OCI-LY1 (cell line): ENCODE measurements around the gene PACRG.

Experiments
- H2AFZ ChIP-seq: fragments of 200-600 bp; sonication (generic), shearing (Covaris generic); 2 replicates; pipeline ENCODE4 v1.6.0; 2014; ENCODE audit warnings: antibody characterized with exemption, mild to moderate bottlenecking, low read length
- H3F3A ChIP-seq: fragments of 200-600 bp; sonication (generic), shearing (Covaris generic); 2 replicates; pipeline ENCODE4 v1.6.0; 2014; ENCODE audit warnings: mild to moderate bottlenecking, antibody characterized with exemption, low read length, moderate library complexity; ENCODE audit not compliant: insufficient read depth
- H3K27ac ChIP-seq: fragments of 200-600 bp; sonication (generic); 2 replicates; pipeline ENCODE4 v1.5.1; 2014; ENCODE audit warnings: low read length, mixed run types, mild to moderate bottlenecking, low read depth; ENCODE audit not compliant: poor library complexity, severe bottlenecking
- H3K27me3 ChIP-seq: fragments of 200-600 bp; sonication (generic); 2 replicates; pipeline ENCODE4 v1.6.0; 2014; ENCODE audit warnings: antibody characterized with exemption, mild to moderate bottlenecking, low read length, moderate library complexity; ENCODE audit not compliant: insufficient read depth
- H3K36me3 ChIP-seq: fragments of 200-600 bp; sonication (generic); 2 replicates; pipeline ENCODE4 v1.6.1; 2014; ENCODE audit warnings: mild to moderate bottlenecking, antibody characterized with exemption, low read length, moderate library complexity, mixed read lengths; ENCODE audit not compliant: insufficient read depth
- H3K4me1 ChIP-seq: fragments of 200-600 bp; sonication (generic); 2 replicates; pipeline ENCODE4 v1.5.1; 2014; ENCODE audit warnings: mild to moderate bottlenecking, low read length, moderate library complexity; ENCODE audit not compliant: insufficient read depth, severe bottlenecking
- H3K4me2 ChIP-seq: fragments of 200-600 bp; sonication (generic), shearing (Covaris generic); 2 replicates; pipeline ENCODE4 v1.6.1; 2014; ENCODE audit warnings: low read length
- H3K4me3 ChIP-seq: fragments of 200-600 bp; sonication (generic); 2 replicates; pipeline ENCODE4 v1.5.1; 2014; ENCODE audit warnings: low read length, low read depth, mild to moderate bottlenecking, mixed read lengths; ENCODE audit not compliant: poor library complexity, severe bottlenecking
- H3K79me2 ChIP-seq: fragments of 200-600 bp; shearing (Covaris generic); 2 replicates; pipeline ENCODE4 v1.6.1; 2016; ENCODE audit warnings: mixed run types, low read length, mixed read lengths; ENCODE audit not compliant: insufficient read depth
- H3K9ac ChIP-seq: fragments of 200-600 bp; sonication (generic), shearing (Covaris generic); 2 replicates; pipeline ENCODE4 v1.6.1; 2014; ENCODE audit warnings: mild to moderate bottlenecking, low read length, mixed read lengths
- H3K9me2 ChIP-seq: fragments of 200-600 bp; sonication (generic), shearing (Covaris generic); 2 replicates; pipeline ENCODE4 v1.6.1; 2014; ENCODE audit warnings: low read depth, mild to moderate bottlenecking, low read length, mixed read lengths
- H3K9me3 ChIP-seq: fragments of 200-600 bp; shearing (Covaris generic); 2 replicates; pipeline ENCODE4 v1.6.1; 2014; ENCODE audit warnings: low read length, mixed read lengths
- H4K20me1 ChIP-seq: fragments of 200-600 bp; sonication (generic), shearing (Covaris generic); 2 replicates; pipeline ENCODE4 v1.6.0; 2016; ENCODE audit warnings: mild to moderate bottlenecking, low read length; ENCODE audit not compliant: insufficient read depth
- CTCF ChIP-seq: fragments of 200-600 bp; sonication (generic), shearing (Covaris generic); IDR thresholded peaks from 2 replicates; pipeline ENCODE4 v1.5.1; 2017; ENCODE audit warnings: mild to moderate bottlenecking, antibody characterized with exemption, low read length, moderate library complexity, mixed read lengths
- EZH2 ChIP-seq: fragments of 200-600 bp; sonication (generic), shearing (Covaris generic); IDR thresholded peaks from 2 replicates; pipeline ENCODE4 v1.8.0; 2017; ENCODE audit warnings: borderline replicate concordance, mixed run types, mild to moderate bottlenecking, antibody characterized with exemption, low read length, moderate library complexity, mixed read lengths

Gene PACRG

GRCh38 chr6:163185744-163186143 lies 458.0 kb downstream of the PACRG start:
- H3K9ac ChIP-seq, result no peak overlapping the region
- no peak overlapping the region for H2AFZ ChIP-seq
- no peak overlapping the region for H3K4me3 ChIP-seq
- no peaks in the 10 kb centered on the region for H3K4me1 ChIP-seq
- H3F3A ChIP-seq, result no peaks in the 10 kb centered on the region
- no peaks in the 10 kb centered on the region for H4K20me1 ChIP-seq
- no peaks in the 10 kb centered on the region for H3K9me2 ChIP-seq
- TF ChIP-seq CTCF (no peak), EZH2 (no peak)
- no peak overlapping the region for H3K27ac ChIP-seq
- H3K79me2 ChIP-seq, result no peaks in the 10 kb centered on the region
- H3K36me3 ChIP-seq, result no peaks in the 10 kb centered on the region
- H3K4me2 ChIP-seq, result no peak overlapping the region
- no peaks in the 10 kb centered on the region for H3K9me3 ChIP-seq
- H3K27me3 ChIP-seq, result no peaks in the 10 kb centered on the region

GRCh38 chr6:163186527-163186926 lies 458.8 kb downstream of the PACRG start:
- H3K4me3 ChIP-seq, result no peak overlapping the region
- H2AFZ ChIP-seq, result no peak overlapping the region
- no peaks in the 10 kb centered on the region for H3F3A ChIP-seq
- no peaks in the 10 kb centered on the region for H3K4me1 ChIP-seq
- no peaks in the 10 kb centered on the region for H3K36me3 ChIP-seq
- H3K27me3 ChIP-seq, result no peaks in the 10 kb centered on the region
- H3K27ac ChIP-seq, result no peak overlapping the region
- H3K4me2 ChIP-seq, result no peak overlapping the region
- no peaks in the 10 kb centered on the region for H3K9me2 ChIP-seq
- no peaks in the 10 kb centered on the region for H4K20me1 ChIP-seq
- H3K9me3 ChIP-seq, result no peaks in the 10 kb centered on the region
- H3K9ac ChIP-seq, result no peak overlapping the region
- no peaks in the 10 kb centered on the region for H3K79me2 ChIP-seq
- TF ChIP-seq EZH2 (no peak), CTCF (no peak)

- TF ChIP-seq CTCF (no peak), EZH2 (no peak)
- Histone ChIP-seq H4K20me1 (no peaks in the 10 kb centered on the region), H3K4me3 (no peak overlapping the region), H3K4me1 (no peaks in the 10 kb centered on the region), H3K4me2 (no peak overlapping the region), H2AFZ (no peak overlapping the region), H3K27me3 (no peaks in the 10 kb centered on the region), H3K79me2 (no peaks in the 10 kb centered on the region), H3K9me2 (no peaks in the 10 kb centered on the region), H3F3A (no peaks in the 10 kb centered on the region), H3K9ac (no peak overlapping the region), H3K9me3 (no peaks in the 10 kb centered on the region), H3K36me3 (no peaks in the 10 kb centered on the region), H3K27ac (no peak overlapping the region)
Measured at GRCh38 chr6:163187201-163187600, 459.4 kb downstream of the PACRG start.
